K562 (cell line): ENCODE measurements around the gene PSME1. TPM values are rescaled to one million over a fixed set of nuclear protein-coding genes. Genes with fewer than 3 reads are reported as not detected.

Source experiments
- CLOCK ChIP-seq: fragments of 250-450 bp; sonication (Bioruptor Pico); IDR thresholded peaks from 2 replicates; pipeline ENCODE4 v1.4.0; 2020; ENCODE audit warnings: mild to moderate bottlenecking, moderate library complexity, borderline replicate concordance
- CREB1 ChIP-seq, 2 experiments: sonication (generic) in 1 of 2; formaldehyde crosslinking in 1 of 2; IDR thresholded peaks; 2 replicates each; pipeline versions ENCODE4 v1.6.1 to v1.8.0; 2012 to 2022; ENCODE audit warnings: inconsistent platforms in 1 of 2, mild to moderate bottlenecking in 1 of 2, missing genetic modification reagents in 1 of 2, moderate library complexity in 1 of 2
- CSDE1 ChIP-seq, 2 experiments: fragments of 450-650 bp; IDR thresholded peaks; 2 replicates each; pipeline ENCODE4 v1.6.1; 2016; ENCODE audit warnings: mild to moderate bottlenecking in 1 of 2
- EP400 ChIP-seq: fragments of 450-650 bp; IDR thresholded peaks from 2 replicates; pipeline ENCODE4 v1.6.1; 2017; ENCODE audit warnings: antibody characterized with exemption, mild to moderate bottlenecking, moderate library complexity
- GTF2B ChIP-seq: IDR thresholded peaks from 2 replicates; pipeline ENCODE4 v1.6.1; 2011; ENCODE audit not compliant: insufficient read length; ENCODE audit errors: extremely low read depth
- MAFF ChIP-seq: IDR thresholded peaks from 2 replicates; pipeline ENCODE4 v1.6.1; 2012; ENCODE audit warnings: low read length, improper control_type of control experiment
- PATZ1 ChIP-seq: fragments of 250-450 bp; sonication (Bioruptor Pico); IDR thresholded peaks from 2 replicates; pipeline ENCODE4 v1.5.0; 2020; ENCODE audit warnings: mild to moderate bottlenecking, borderline replicate concordance
- RFX5 ChIP-seq: IDR thresholded peaks from 2 replicates; pipeline ENCODE4 v1.6.1; 2011; ENCODE audit warnings: low read depth, mild to moderate bottlenecking, improper control_type of control experiment, low read length
- SMARCC2 ChIP-seq: fragments of 450-650 bp; IDR thresholded peaks from 2 replicates; pipeline ENCODE4 v1.6.1; 2017; ENCODE audit warnings: antibody characterized with exemption, moderate library complexity, mild to moderate bottlenecking, low read depth
- STAT5B ChIP-seq: fragments of 250-450 bp; sonication (Bioruptor Pico); IDR thresholded peaks from 2 replicates; pipeline ENCODE4 v1.8.0; 2021; ENCODE audit warnings: mild to moderate bottlenecking, inconsistent platforms
- ZFP91 ChIP-seq: sonication (generic); formaldehyde crosslinking; IDR thresholded peaks from 2 replicates; pipeline ENCODE4 v1.8.0; 2022; ENCODE audit warnings: mild to moderate bottlenecking, missing genetic modification reagents
- ZNF282 ChIP-seq: sonication (generic); formaldehyde crosslinking; IDR thresholded peaks from 2 replicates; pipeline ENCODE4 v1.8.1; 2023; ENCODE audit warnings: missing genetic modification reagents
- ZNF431 ChIP-seq: sonication (generic); formaldehyde crosslinking; IDR thresholded peaks from 2 replicates; pipeline ENCODE4 v1.8.0; 2022; ENCODE audit warnings: mild to moderate bottlenecking, missing genetic modification reagents
- ZNF740 ChIP-seq, 3 experiments: fragments of 200-800 bp in 1 of 3; sonication (Bioruptor generic) in 1 of 3; sonication (generic) in 1 of 3; formaldehyde crosslinking in 1 of 3; IDR thresholded peaks; 2 replicates each; pipeline versions ENCODE4 v1.6.1 to v1.8.0; 2016 to 2022; ENCODE audit warnings: mild to moderate bottlenecking in 2 of 3, missing compliant biosample characterization in 2 of 3, missing genetic modification characterization in 2 of 3, missing genetic modification reagents in 1 of 3
- polyA plus RNA-seq, 8 experiments: library from polyadenylated mRNA; depleted of rRNA in 4 of 8; stranded (reverse) in 5 of 8; unstranded in 3 of 8; fragments of >200 nt; fragmentation: Nextera tagmentation in 2 of 8; fragmentation: Illumina TruSeq in 1 of 8; extraction: Ambion mirVana in 2 of 8; extraction: Trizol in 1 of 8; gene quantifications; 2 replicates each; pipeline versions ENCODE4 v1.2.1 to v1.2.3, GENCODE V29; 2011 to 2014; ENCODE audit warnings: inconsistent platforms in 1 of 8, missing spikeins in 1 of 8
- total RNA-seq, 7 experiments: library from RNA; depleted of rRNA in 6 of 7; stranded (reverse); fragments of >200 nt in 6 of 7; fragmentation: Illumina TruSeq in 2 of 7; extraction: Trizol in 2 of 7; gene quantifications; 2 replicates each; pipeline versions ENCODE4 v1.2.1 to v1.2.3, GENCODE V29; 2011 to 2021; ENCODE audit warnings: low replicate concordance in 1 of 7

Gene PSME1
- total and polyA plus RNA-seq, 9 of the 15 experiments (the other 6 are each of a cell fraction or from before 2014, with no cell fraction given): 20.3 to 180 (median 67.5) TPM

GRCh38 chr14:24146978-24147760 lies 11.2 kb downstream of the PSME1 start, which contains the start of gene RNF31 (continued):
- TF ChIP-seq CLOCK (no peak), STAT5B (no peak), EP400 (peak; percentile 54; the same call in 1 of the 2 replicates), ZNF431 (no peak), CREB1 (IDR thresholded peaks at IDR 0.05) (0 out of 2 replicates have a peak, but pooled peaks have one; percentile 10), CREB1 (CRISPR knock-in tag; IDR thresholded peaks at IDR 0.05) (0 out of 2 replicates have a peak, but pooled peaks have one; percentile 10), MAFF (no peak), GTF2B (no peak), SMARCC2 (no peak), ZNF282 (CRISPR knock-in tag) (no peak), ZFP91 (CRISPR knock-in tag) (no peak), RFX5 (no peak), CSDE1 (IDR thresholded peaks at IDR 0.05) (no peak), ZNF740 (CRISPR knock-in tag; IDR thresholded peaks at IDR 0.05) (no peak), ZNF740 (tag; IDR thresholded peaks at IDR 0.05) (no peak), PATZ1 (CRISPR knock-in tag) (no peak)
